GM13977 (cell line): ENCODE data around the gene TRIP6.

Experiments used
- DNase-seq: peaks from one replicate; pipeline ENCODE4 v3.0.0; 2012; ENCODE audit warnings: low spot score
- CTCF ChIP-seq: IDR thresholded peaks from 2 replicates; pipeline ENCODE4 v1.5.1; 2012; ENCODE audit warnings: mild to moderate bottlenecking, control low read depth; ENCODE audit not compliant: insufficient read depth; ENCODE audit errors: extremely low read depth, missing control alignments
- in situ Hi-C: fragments of 300-500 bp; cut with MboI; formaldehyde crosslinking; loops from one replicate; pipeline ENCODE4 v1.12.0; 2022; ENCODE audit warnings: low sequenced_read_pairs, low pct_unique_long_range_greater_than_20kb, mixed read lengths, inconsistent platforms; ENCODE audit not compliant: unreplicated experiment

The TRIP6 gene

GRCh38 chr7:100864263-100864845 is 2.8 kb upstream of the TRIP6 start:
- in situ Hi-C loops = no loop called here
- no peak for DNase-seq
- TF ChIP-seq CTCF = no peak

GRCh38 chr7:100865372-100865911 is 1.7 kb upstream of the TRIP6 start:
- no peak for DNase-seq
- in situ Hi-C loops = no loop called here
- TF ChIP-seq CTCF = no peak

- DNase-seq = no peak
- TF ChIP-seq CTCF = no peak
- in situ Hi-C loops = no loop called here
These were observed 1.1 kb upstream of the TRIP6 start for GRCh38 chr7:100865938-100866728.

GRCh38 chr7:100866729-100867039 is 503 bp upstream of the TRIP6 start:
- in situ Hi-C loops = no loop called here
- TF ChIP-seq CTCF = no peak

GRCh38 chr7:100867776-100868485 is 744 bp downstream of the TRIP6 start:
- TF ChIP-seq CTCF = no peak
- in situ Hi-C loops = no loop called here
- no peak for DNase-seq

More at GRCh38 chr7:100866729-100867039, 503 bp upstream of the TRIP6 start:
- DNase-seq = no peak

- no peak for TF ChIP-seq CTCF
- no peak for DNase-seq
- in situ Hi-C loops = no loop called here
These were observed 6.6 kb downstream of the TRIP6 start for GRCh38 chr7:100873599-100874299.
